Stimulated activated CD8-positive, alpha-beta memory T cell treated with anti-CD3 and anti-CD28 coated beads, Interleukin-12 subunit alpha, Interleukin-12 subunit beta, amount 100 ng/mL, for 24 hours (primary cell): ENCODE results near the gene KCNC1.

Experiments
- DNase-seq: peaks from one replicate; pipeline ENCODE4 v3.0.0-alpha.2; 2020; ENCODE audit errors: extremely low read depth

The KCNC1 gene

DNA sequence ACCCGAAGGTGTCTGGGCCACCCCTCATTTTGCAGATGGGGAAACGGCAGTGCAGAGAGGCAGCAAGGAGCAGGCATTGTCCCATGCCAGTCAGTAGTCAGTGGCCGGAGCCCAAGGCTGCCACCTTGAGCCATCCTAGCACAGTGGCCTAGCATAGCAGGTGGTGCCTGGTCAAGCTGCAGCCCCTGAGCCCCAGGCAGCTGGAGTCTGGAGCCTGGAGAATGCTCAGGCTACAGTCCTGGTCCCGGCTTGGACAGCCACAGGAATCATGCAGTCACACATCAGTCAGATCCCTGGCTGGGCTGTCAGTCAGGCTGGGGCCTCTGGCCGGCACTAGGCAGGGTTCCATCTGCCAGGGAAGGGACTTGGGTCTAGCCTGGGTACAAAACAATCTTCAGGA is 18.6 kb downstream of the KCNC1 start:
- DNase-seq = no peak

DNA sequence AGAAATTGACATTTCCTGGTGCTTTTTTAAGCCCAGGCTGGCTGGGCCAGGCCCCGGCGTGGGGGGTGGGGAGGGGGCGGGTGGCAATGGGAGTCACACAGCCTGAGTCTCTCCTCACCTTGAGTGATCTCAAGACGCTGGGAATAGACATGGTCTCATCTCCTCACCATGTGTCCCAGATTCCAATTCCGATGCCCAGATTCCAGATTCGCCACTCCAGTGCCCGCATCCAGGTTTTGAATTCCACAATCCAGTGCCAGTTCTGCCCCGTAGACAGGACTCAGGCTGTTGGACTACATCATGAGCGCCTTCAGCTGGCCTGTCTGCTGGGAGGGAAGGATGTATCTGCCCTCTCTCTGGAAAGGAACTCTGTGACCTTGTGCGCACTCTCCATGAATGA is 19.1 kb downstream of the KCNC1 start:
- DNase-seq = no peak

DNA sequence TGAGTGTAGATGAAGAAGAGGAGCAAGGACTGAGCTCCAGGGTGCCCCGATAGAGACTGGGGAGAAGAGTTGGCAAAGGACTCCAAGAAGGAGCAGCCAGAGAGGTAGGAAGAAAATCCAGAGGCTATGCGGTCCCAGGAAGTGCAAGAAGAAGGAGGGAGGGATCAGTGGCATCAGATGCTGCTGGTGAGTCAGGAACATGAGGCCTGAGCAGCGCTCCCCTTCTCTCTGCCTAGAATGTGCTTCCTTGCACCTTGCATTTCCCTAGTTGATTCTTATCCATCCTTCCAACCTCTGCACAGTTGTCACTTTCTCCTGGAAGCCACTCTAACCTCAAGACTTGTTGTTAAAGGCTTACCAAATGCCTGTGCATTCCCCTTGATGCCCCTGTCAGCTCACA is 21.3 kb downstream of the KCNC1 start:
- no peak for DNase-seq

- no peak for DNase-seq
Observed at GRCh38 chr11:17760102-17761029, 25.8 kb downstream of the KCNC1 start.

- no peak for DNase-seq
Observed at GRCh38 chr11:17762309-17762974, 27.9 kb downstream of the KCNC1 start.

GRCh38 chr11:17763244-17763643 is 28.7 kb downstream of the KCNC1 start:
- no peak for DNase-seq

GRCh38 chr11:17763703-17764102 is 29.1 kb downstream of the KCNC1 start:
- no peak for DNase-seq

DNA sequence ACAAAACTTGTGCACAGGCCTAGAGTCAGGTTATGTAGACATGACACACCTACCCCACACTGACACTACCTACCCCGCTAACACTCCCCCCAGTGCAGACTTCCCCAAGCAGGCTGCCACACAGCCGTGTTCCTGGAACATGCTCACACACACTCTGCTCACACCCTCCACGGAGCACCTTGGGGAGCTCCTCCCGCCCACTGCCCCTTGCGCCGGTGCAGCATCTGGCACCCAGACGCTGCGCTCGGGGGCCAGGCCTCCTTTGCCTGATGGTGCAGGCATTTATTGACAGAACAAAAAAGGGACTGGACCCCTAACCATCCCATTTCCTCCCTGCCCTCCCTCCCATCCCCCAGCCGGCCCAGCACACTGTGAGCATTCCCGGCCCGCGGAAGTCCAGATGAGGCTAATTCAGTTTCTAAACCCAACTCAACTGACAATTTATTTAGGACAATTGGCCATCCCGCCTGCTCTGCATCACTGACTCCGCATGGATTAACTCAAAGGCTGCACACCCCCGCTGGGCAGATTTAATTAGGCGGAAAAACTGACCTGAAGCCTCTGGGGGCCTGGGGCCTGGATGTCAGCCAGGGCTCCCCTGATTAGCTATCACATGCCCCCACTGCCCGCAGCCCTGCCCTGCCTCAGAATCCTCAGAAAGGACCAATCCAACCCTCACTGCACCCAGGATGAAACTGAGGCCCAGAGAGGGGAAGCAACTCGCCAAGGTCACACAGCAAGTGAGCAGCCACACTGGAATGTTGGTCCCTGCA is 30.1 kb downstream of the KCNC1 start:
- no peak for DNase-seq

DNA sequence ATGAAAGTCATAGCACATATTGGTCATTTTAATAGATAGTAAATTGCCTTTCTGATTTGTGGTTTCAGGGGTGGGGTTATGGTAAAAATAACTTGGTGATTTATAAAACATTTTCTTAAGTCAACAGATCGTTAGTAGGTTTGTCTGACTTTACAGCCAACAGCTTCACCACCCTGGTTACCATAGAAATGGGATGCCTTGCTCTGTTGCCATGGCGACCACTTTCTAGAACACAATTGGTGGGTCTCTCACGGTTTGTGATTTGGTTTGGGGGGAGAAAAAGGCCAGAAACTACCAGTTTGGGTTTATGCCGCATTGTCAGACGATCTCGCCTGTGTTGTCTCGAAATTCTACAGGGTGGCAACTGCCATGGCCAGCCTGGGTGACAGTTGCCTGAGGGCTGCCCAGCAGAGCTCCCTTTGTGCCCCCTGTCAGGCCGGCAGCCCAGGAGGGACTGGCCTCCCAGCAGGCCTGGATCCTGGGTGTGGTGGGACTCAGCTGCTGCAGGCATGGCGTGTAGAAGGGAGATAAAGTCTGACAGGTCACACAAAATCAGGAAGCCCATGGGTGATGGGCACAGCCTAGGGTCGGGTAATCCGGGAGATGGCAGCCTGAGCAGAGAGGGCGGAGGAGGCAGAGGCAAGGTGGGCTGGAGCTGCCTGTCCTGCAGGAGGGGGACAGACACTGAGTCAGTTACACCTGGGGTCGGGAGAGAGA is 30.9 kb downstream of the KCNC1 start:
- DNase-seq = no peak

DNA sequence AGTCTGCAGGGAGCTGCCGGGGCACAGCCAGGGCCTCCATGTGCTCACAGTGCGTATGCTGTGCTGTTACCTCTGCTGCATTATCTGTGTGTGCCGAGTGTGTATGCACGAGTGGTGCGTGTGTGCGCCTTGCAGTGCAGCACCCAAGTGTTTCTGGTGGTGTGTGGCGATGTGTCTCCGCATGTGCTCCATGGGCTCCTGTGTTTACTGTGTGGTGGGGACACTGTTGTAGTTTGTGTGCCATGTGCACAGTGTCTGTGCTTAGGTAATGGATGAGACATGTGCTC is 31.4 kb downstream of the KCNC1 start:
- DNase-seq = no peak

- DNase-seq = no peak
Observed at GRCh38 chr11:17766590-17766989, 32.0 kb downstream of the KCNC1 start.

- DNase-seq = no peak
Observed at GRCh38 chr11:17767301-17767885, 32.8 kb downstream of the KCNC1 start.

DNA sequence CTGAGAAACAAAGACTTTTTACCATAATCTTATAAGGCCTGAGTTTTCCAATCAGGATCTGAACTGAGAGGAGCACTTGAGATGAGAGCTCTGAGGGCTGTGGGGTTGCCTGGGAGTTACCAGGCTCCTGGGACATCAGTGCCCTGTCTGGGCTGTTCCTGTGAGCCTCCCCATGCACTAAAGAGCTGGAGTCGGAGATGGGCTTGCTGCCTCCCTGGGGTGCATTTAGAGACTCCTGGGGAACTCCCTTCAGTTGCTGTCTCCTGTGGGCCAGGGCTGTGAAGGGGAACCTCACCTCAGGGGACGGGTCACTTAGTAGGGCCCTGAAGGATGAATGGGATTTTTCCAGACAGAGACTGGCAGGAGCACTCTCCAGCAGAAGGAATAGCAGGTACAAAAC is 33.3 kb downstream of the KCNC1 start:
- DNase-seq = no peak

DNA sequence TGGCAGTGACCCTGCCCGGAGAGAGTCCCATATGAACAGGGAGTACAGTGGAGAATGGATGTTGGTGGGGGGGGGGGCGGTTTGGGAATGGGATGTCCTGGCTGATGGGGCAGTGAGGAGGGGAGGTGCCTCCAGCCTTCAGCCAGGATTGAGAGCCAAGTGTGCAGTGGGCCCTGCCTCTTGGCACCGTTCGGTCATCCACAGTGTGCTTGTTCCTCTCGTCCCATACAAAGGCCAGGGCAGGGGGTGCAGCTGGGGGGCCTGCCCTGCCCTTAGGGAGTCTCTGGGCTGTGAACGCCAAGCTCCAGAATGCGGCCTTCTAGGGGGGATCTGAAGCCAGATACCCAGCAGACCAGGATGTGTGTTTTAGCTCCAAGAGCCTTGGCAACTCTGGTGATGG is 34.0 kb downstream of the KCNC1 start:
- DNase-seq = no peak

- no peak for DNase-seq
Observed at GRCh38 chr11:17769218-17769617, 34.6 kb downstream of the KCNC1 start.

- DNase-seq = no peak
Observed at GRCh38 chr11:17770048-17770652, 35.6 kb downstream of the KCNC1 start.

GRCh38 chr11:17770917-17771316 is 36.3 kb downstream of the KCNC1 start:
- DNase-seq = no peak

GRCh38 chr11:17771415-17771814 is 36.8 kb downstream of the KCNC1 start:
- DNase-seq = no peak

GRCh38 chr11:17771841-17772401 is 37.3 kb downstream of the KCNC1 start:
- DNase-seq = no peak

- no peak for DNase-seq
Observed at GRCh38 chr11:17772704-17773600, 38.4 kb downstream of the KCNC1 start.
